Measurements from ENCODE around the gene JOSD2. TPM values are rescaled to one million over a fixed set of nuclear protein-coding genes. Genes with fewer than 3 reads are reported as not detected.

JOSD2 gene
- total RNA-seq, 1 experiment from 2014 or later = 17.7 TPM

DNA sequence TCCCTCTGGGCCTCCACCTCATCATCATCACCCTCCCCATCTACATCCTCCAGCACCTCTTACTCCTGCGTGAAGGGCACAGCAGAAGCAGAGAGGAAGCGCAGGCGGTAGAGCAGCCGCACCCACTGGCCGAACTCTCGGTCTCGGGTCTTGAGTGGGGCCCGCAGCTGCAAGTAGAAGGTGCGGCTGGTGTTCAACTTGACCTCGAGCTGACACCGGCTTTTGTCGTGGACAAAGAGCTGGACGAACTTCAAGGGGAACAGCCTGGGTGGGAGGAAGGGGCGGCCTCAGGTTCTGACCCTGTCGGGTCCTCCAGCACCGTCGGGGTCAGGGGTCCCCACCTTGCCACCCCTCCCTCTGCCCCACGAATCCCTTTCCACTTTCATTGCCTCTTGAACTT, 43.4 kb downstream of the JOSD2 start:
- Histone ChIP-seq H3K9me3 (replicated peaks) (no peaks in the 10 kb centered on the region), H3K36me3 (no peaks in the 10 kb centered on the region), H3K4me3 (no peak overlapping the region), H3K27me3 (no peaks in the 10 kb centered on the region), H3K27ac (no peak overlapping the region), H3K4me1 (peaks cover 14% of the 10 kb centered on the region)
- no peak for DNase-seq

GRCh38 chr19:50466706-50467039, 44.3 kb downstream of the JOSD2 start:
- no peaks in the 10 kb centered on the region for H3K27me3 ChIP-seq
- peak in 1 of 2 experiments; percentile 31 for DNase-seq
- H3K4me3 ChIP-seq = peak overlapping the region; percentile 45
- no peaks in the 10 kb centered on the region for H3K9me3 ChIP-seq (replicated peaks)
- peaks cover 14% of the 10 kb centered on the region for H3K4me1 ChIP-seq
- peak overlapping the region; percentile 71 for H3K27ac ChIP-seq
- no peaks in the 10 kb centered on the region for H3K36me3 ChIP-seq

GRCh38 chr19:50465986-50466705, 44.8 kb downstream of the JOSD2 start:
- H3K4me3 ChIP-seq = peak overlapping the region; percentile 45
- DNase-seq = peak; percentile 95
- peak overlapping the region; percentile 71 for H3K27ac ChIP-seq
- peaks cover 14% of the 10 kb centered on the region for H3K4me1 ChIP-seq
- H3K9me3 ChIP-seq (replicated peaks) = no peaks in the 10 kb centered on the region
- H3K36me3 ChIP-seq = no peaks in the 10 kb centered on the region
- H3K27me3 ChIP-seq = no peaks in the 10 kb centered on the region

- H3K27ac ChIP-seq = no peak overlapping the region
Measured at GRCh38 chr19:50465000-50465399, 46.0 kb downstream of the JOSD2 start.

GRCh38 chr19:50464348-50464747, 46.6 kb downstream of the JOSD2 start:
- Histone ChIP-seq H3K4me1 (peaks cover 23% of the 10 kb centered on the region), H3K27ac (no peak overlapping the region), H3K27me3 (no peaks in the 10 kb centered on the region), H3K9me3 (replicated peaks) (no peaks in the 10 kb centered on the region), H3K36me3 (no peaks in the 10 kb centered on the region), H3K4me3 (no peak overlapping the region)
- no peak for DNase-seq

More at GRCh38 chr19:50465000-50465399, 46.0 kb downstream of the JOSD2 start:
- no peak for DNase-seq
- Histone ChIP-seq H3K36me3 (no peaks in the 10 kb centered on the region), H3K4me1 (peaks cover 21% of the 10 kb centered on the region), H3K4me3 (no peak overlapping the region), H3K27me3 (no peaks in the 10 kb centered on the region), H3K9me3 (replicated peaks) (no peaks in the 10 kb centered on the region)

GRCh38 chr19:50462970-50463369, 48.0 kb downstream of the JOSD2 start:
- Histone ChIP-seq H3K4me3 (no peak overlapping the region), H3K4me1 (peaks cover 23% of the 10 kb centered on the region), H3K9me3 (replicated peaks) (no peaks in the 10 kb centered on the region), H3K27me3 (no peaks in the 10 kb centered on the region), H3K36me3 (no peaks in the 10 kb centered on the region), H3K27ac (no peak overlapping the region)
- DNase-seq = no peak

- Histone ChIP-seq H3K27ac (no peak overlapping the region), H3K36me3 (no peaks in the 10 kb centered on the region), H3K9me3 (replicated peaks) (no peaks in the 10 kb centered on the region), H3K27me3 (no peaks in the 10 kb centered on the region), H3K4me1 (peaks cover 14% of the 10 kb centered on the region), H3K4me3 (no peak overlapping the region)
- DNase-seq = peak; percentile 60 to 84
Measured at GRCh38 chr19:50461066-50461875, 49.7 kb downstream of the JOSD2 start.

DNA sequence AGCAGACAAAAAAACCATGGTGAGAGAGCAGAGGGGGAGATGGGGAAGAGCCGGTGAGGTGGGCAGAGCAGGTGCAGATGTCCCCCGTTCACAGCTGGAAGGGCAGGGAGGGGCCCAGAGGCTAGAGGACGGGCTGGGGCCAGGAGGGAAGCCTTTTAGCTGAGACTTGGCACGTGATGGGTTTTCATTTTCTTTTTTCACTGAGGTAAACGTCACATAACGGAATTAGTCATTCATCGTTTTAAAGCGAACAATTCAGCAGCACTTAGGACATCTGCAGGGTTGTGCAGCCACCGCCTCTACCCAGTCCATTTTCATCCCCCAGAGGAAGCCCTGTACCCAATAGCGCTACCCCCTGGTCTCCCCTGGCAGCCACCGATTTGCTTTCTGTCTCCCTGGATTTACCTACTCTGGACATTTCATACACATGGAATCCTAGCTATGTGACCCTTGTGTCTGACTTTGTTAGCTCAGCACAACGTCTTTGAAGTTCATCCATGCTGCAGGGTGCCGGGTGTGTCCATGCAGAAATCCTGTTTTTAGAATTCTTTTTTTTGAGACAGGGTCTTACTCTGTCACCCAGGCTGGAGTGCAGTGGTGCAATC, 50.7 kb downstream of the JOSD2 start:
- H3K4me1 ChIP-seq = peaks cover 9% of the 10 kb centered on the region
- no peak overlapping the region for H3K27ac ChIP-seq
- H3K4me3 ChIP-seq = no peak overlapping the region
- no peaks in the 10 kb centered on the region for H3K9me3 ChIP-seq (replicated peaks)
- peak in 1 of 2 experiments; percentile 42 for DNase-seq
- H3K27me3 ChIP-seq = no peaks in the 10 kb centered on the region
- no peaks in the 10 kb centered on the region; the same call in 1 of the 2 replicates for H3K36me3 ChIP-seq

DNA sequence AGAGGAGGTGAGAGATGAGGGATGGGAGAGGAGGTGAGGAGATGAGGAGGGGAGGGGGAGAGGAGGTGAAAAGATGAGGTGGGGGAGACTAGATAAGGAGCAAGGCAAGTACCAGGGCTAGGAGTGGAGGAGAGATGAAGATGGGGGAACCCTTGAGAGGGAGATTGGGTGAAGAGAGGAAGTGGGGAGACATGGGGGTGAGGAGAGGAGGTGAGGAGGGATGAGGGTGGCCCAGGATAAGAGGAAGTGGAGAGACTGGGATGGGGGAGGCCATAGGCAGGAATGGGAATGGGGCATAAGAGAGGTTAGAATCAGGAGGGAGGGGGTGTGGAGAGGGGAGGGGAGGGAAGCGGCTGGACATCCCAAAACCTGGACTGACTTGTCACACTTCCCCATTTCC, 51.4 kb downstream of the JOSD2 start:
- Histone ChIP-seq H3K4me1 (peaks cover 9% of the 10 kb centered on the region), H3K36me3 (no peaks in the 10 kb centered on the region; the same call in 1 of the 2 replicates), H3K9me3 (replicated peaks) (no peaks in the 10 kb centered on the region), H3K4me3 (no peak overlapping the region), H3K27ac (no peak overlapping the region), H3K27me3 (no peaks in the 10 kb centered on the region)
- no peak for DNase-seq

DNA sequence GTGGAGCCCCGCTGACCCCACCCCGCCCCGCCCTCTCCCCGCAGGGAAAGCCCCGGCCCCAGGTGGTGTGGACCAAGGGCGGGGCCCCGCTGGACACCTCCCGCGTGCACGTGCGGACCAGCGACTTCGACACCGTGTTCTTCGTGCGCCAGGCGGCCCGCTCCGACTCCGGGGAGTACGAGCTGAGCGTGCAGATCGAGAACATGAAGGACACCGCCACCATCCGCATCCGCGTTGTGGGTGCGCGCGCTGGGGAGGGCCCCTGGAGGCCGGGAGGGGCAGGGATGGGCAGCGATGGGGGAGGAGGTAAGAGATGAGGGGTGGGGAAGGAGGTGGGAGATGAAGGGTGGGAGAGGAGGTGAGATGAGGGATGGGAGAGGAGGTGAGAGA, 51.9 kb downstream of the JOSD2 start:
- Histone ChIP-seq H3K27ac (no peak overlapping the region), H3K4me3 (no peak overlapping the region), H3K36me3 (no peaks in the 10 kb centered on the region; the same call in 1 of the 2 replicates), H3K4me1 (peaks cover 9% of the 10 kb centered on the region), H3K9me3 (replicated peaks) (no peaks in the 10 kb centered on the region), H3K27me3 (no peaks in the 10 kb centered on the region)
- DNase-seq = no peak

- Histone ChIP-seq H3K4me1 (peaks cover 9% of the 10 kb centered on the region), H3K36me3 (no peaks in the 10 kb centered on the region; the same call in 1 of the 2 replicates), H3K27ac (no peak overlapping the region), H3K27me3 (no peaks in the 10 kb centered on the region), H3K9me3 (replicated peaks) (no peaks in the 10 kb centered on the region), H3K4me3 (no peak overlapping the region)
- DNase-seq = no peak
Measured at GRCh38 chr19:50458396-50459066, 52.5 kb downstream of the JOSD2 start.

DNA sequence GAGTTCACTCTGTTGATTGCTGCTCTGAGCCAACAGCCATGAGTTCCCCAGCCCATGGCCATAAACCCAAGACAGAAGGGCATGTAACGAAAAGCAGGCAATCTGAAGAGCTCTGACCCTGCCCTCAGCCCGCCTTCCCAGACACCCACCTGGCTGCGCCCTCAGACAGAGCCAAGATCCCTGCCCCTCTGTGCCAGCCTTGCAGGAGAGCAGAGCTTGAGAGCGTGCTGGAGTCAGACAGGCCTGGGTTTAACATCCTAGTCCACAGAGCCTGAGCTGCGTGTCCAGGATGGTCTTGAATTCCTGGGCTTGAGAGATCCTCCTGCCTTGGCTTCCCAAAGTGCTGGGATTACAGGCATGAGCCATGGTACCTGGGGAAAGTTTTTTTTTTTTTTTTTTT, 53.7 kb downstream of the JOSD2 start:
- Histone ChIP-seq H3K4me1 (peaks cover 9% of the 10 kb centered on the region), H3K27me3 (no peaks in the 10 kb centered on the region), H3K27ac (no peak overlapping the region), H3K4me3 (no peak overlapping the region), H3K9me3 (replicated peaks) (no peaks in the 10 kb centered on the region), H3K36me3 (no peaks in the 10 kb centered on the region; the same call in 1 of the 2 replicates)
- DNase-seq = no peak

Measured in SJCRH30 (cell line).